Hepatocyte (in vitro differentiated cells): ENCODE results near the gene BMP2.

Experiments
- EZH2phosphoT487 ChIP-seq: fragments of 200-600 bp; sonication (generic); IDR thresholded peaks from one replicate; pipeline ENCODE4 v1.6.1; 2018; ENCODE audit warnings: antibody characterized with exemption, mild to moderate bottlenecking, low read depth, moderate library complexity; ENCODE audit not compliant: unreplicated experiment, severe bottlenecking
- TF ChIP-seq, protein P1 (sequence below): fragments of 200-600 bp; sonication (generic); IDR thresholded peaks from 2 replicates; pipeline ENCODE4 v1.5.1; 2016; ENCODE audit warnings: antibody characterized with exemption, mild to moderate bottlenecking; ENCODE audit not compliant: poor library complexity

DNA sequence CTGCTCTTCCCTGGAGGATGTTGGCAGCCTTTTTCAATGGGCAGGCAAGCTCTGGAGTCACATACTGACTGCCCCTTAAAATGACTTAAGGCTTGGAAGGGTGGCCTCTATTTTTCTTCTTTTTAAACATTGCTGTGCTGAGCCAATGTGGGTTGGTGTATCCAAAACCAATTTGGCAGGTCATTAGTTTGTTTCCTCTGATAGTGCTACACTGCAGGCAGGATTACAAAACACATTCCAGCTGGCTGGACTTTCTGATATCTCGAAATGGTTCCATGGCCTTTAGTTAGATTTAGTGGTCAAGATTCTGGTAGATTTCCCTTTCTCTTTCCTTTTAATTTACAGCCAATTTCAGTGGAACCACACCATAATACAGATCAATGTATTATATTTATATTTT, 28.1 kb upstream of the BMP2 start:
- TF ChIP-seq, protein P1, sequence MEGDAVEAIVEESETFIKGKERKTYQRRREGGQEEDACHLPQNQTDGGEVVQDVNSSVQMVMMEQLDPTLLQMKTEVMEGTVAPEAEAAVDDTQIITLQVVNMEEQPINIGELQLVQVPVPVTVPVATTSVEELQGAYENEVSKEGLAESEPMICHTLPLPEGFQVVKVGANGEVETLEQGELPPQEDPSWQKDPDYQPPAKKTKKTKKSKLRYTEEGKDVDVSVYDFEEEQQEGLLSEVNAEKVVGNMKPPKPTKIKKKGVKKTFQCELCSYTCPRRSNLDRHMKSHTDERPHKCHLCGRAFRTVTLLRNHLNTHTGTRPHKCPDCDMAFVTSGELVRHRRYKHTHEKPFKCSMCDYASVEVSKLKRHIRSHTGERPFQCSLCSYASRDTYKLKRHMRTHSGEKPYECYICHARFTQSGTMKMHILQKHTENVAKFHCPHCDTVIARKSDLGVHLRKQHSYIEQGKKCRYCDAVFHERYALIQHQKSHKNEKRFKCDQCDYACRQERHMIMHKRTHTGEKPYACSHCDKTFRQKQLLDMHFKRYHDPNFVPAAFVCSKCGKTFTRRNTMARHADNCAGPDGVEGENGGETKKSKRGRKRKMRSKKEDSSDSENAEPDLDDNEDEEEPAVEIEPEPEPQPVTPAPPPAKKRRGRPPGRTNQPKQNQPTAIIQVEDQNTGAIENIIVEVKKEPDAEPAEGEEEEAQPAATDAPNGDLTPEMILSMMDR, result no peak
- TF ChIP-seq EZH2phosphoT487, result no peak
